Ishikawa (cell line): ENCODE data around the gene OGFR.

Experiments
- CEBPB ChIP-seq: IDR thresholded peaks from 2 replicates; pipeline ENCODE4 v1.6.1; 2012
- CREB1 ChIP-seq: IDR thresholded peaks from 2 replicates; pipeline ENCODE4 v1.6.1; 2012; ENCODE audit warnings: low read depth
- EGR1 ChIP-seq: IDR thresholded peaks from 2 replicates; pipeline ENCODE4 v1.6.1; 2012
- EP300 ChIP-seq: IDR thresholded peaks from 2 replicates; pipeline ENCODE4 v1.6.1; 2012; ENCODE audit warnings: borderline replicate concordance
- FOXM1 ChIP-seq: IDR thresholded peaks from 2 replicates; pipeline ENCODE4 v1.6.1; 2012; ENCODE audit warnings: low read depth, borderline replicate concordance
- MAX ChIP-seq: IDR thresholded peaks from 2 replicates; pipeline ENCODE4 v1.6.1; 2012
- NFIC ChIP-seq: IDR thresholded peaks from 2 replicates; pipeline ENCODE4 v1.6.1; 2012
- RAD21 ChIP-seq: IDR thresholded peaks from 2 replicates; pipeline ENCODE4 v1.6.1; 2012; ENCODE audit warnings: low read depth
- REST ChIP-seq: IDR thresholded peaks from 2 replicates; pipeline ENCODE4 v1.6.1; 2012; ENCODE audit warnings: low read depth, mild to moderate bottlenecking
- TAF1 ChIP-seq: IDR thresholded peaks from 2 replicates; pipeline ENCODE4 v1.6.1; 2012; ENCODE audit warnings: low read depth, mild to moderate bottlenecking
- TCF12 ChIP-seq: IDR thresholded peaks from 2 replicates; pipeline ENCODE4 v1.6.1; 2012; ENCODE audit warnings: low read depth
- TEAD4 ChIP-seq: IDR thresholded peaks from 2 replicates; pipeline ENCODE4 v1.6.1; 2012
- USF1 ChIP-seq: IDR thresholded peaks from 2 replicates; pipeline ENCODE4 v1.6.1; 2012
- YY1 ChIP-seq: IDR thresholded peaks from 2 replicates; pipeline ENCODE4 v1.6.1; 2012; ENCODE audit warnings: low read depth
- ZBTB7A ChIP-seq: IDR thresholded peaks from 2 replicates; pipeline ENCODE4 v1.6.1; 2012; ENCODE audit warnings: low read depth

Gene OGFR

DNA sequence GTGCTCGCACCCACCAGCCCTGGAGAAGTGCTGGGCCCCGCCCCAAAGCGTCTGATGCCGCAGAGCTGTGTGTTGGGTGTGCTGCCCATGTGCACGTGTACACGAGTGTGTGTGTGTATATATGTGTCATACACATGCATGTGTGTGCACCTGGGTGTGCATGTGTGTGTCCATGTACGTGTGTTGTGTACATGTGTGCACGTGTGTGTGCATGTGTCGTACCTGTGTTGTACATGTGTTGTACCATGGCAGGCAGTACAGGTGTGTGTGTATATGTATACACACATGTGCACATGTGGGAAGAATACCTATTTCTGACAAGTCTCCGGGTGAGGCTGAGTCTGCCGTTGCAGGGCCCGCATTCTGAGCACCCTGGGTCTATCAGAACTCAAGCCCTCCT is 14.6 kb upstream of the OGFR start:
- TF ChIP-seq TAF1 = no peak
- no peak for TF ChIP-seq CEBPB
- no peak for TF ChIP-seq CREB1
- TF ChIP-seq NFIC = no peak
- no peak for TF ChIP-seq TEAD4
- no peak for TF ChIP-seq MAX
- no peak for TF ChIP-seq YY1
- no peak for TF ChIP-seq EP300
- TF ChIP-seq REST = no peak
- no peak for TF ChIP-seq ZBTB7A
- no peak for TF ChIP-seq RAD21
- no peak for TF ChIP-seq FOXM1
- TF ChIP-seq USF1 = no peak
- no peak for TF ChIP-seq TCF12
- no peak for TF ChIP-seq EGR1

DNA sequence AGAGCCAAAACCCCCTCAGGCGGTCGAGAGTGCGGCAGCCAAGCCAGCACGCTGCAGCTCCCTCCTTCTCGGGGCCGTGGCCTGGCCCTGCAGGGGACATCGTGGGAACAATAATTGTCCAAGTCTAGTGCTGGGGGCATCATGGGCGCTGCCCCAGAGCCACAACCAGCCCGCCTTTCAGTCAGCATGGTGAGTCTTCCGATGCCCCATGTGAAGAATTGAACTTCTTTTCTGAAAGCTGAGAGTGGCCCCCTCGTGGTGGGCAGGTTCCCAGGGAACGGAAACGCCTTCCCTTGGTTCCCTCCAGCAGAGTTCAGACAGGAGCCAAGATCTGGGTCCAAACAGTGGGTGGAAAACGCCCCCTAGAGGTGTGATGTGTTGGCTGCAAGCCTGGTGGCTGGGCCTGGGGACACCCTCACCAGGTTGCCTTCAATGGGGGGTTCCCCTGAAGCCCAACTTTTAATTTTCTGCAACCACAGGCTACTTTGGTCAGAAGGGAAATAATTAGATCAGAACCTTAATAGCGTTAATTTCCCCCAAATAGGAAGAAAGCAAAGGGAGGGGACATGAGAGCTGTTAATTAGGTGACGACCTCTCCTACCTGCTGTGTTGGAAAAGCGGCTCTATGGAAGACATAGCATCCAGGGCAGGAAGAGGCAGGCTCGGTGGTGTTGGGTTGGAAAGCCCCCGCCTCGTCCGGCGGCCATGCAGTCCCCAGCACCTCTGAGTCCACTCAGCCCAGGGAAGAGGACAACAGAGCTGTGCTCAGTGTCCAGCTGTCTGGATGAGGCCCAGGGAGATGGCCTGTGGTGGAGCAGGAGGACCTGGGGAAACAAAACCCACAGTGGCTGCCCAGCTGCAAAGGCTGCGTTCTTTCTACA is 13.1 kb upstream of the OGFR start:
- TF ChIP-seq TEAD4 (no peak), MAX (peak; percentile 46), YY1 (no peak), RAD21 (peak; percentile 97), EGR1 (no peak), ZBTB7A (peak; percentile 48; the same call in 1 of the 2 replicates), REST (no peak), CREB1 (no peak), TCF12 (no peak), USF1 (no peak), CEBPB (no peak), EP300 (no peak), NFIC (peak; percentile 69), FOXM1 (no peak), TAF1 (no peak)

- TF ChIP-seq REST (no peak), TCF12 (no peak), EP300 (no peak), TEAD4 (no peak), EGR1 (no peak), ZBTB7A (no peak), CREB1 (no peak), TAF1 (no peak), NFIC (no peak), USF1 (no peak)
Measured at GRCh38 chr20:62792182-62792939, 12.3 kb upstream of the OGFR start.
